Middle frontal gyrus (tissue), 1 donor: ENCODE data around the gene TNFSF13.

Experiments used
- DNase-seq: peaks from one replicate; pipeline ENCODE4 v3.0.0-alpha.2; 2015; ENCODE audit warnings: low spot score; ENCODE audit errors: extremely low spot score

Gene TNFSF13

GRCh38 chr17:7574176-7574953, 15.8 kb downstream of the TNFSF13 start:
- no peak for DNase-seq

- no peak for DNase-seq
Observed at GRCh38 chr17:7575481-7575883, 16.9 kb downstream of the TNFSF13 start.

GRCh38 chr17:7575959-7576358, 17.4 kb downstream of the TNFSF13 start:
- DNase-seq: no peak

GRCh38 chr17:7576432-7576937, 17.9 kb downstream of the TNFSF13 start:
- no peak for DNase-seq

GRCh38 chr17:7577327-7578199, 19.0 kb downstream of the TNFSF13 start:
- DNase-seq: no peak

GRCh38 chr17:7579001-7579833, 20.7 kb downstream of the TNFSF13 start, which contains the start of gene CD68:
TSS of gene CD68 (plus strand) at chr17:7579638. CDS start at chr17:7579678, 40 bp downstream.
- DNase-seq: no peak

GRCh38 chr17:7579834-7580603, 21.5 kb downstream of the TNFSF13 start:
- DNase-seq: no peak

GRCh38 chr17:7580604-7581575, 22.3 kb downstream of the TNFSF13 start:
- no peak for DNase-seq

- no peak for DNase-seq
Observed at GRCh38 chr17:7582396-7583252, 24.1 kb downstream of the TNFSF13 start.

GRCh38 chr17:7583253-7584109, 24.9 kb downstream of the TNFSF13 start, which contains the start of gene MPDU1:
TSS of gene MPDU1 (plus strand) at chr17:7583852. CDS start at chr17:7583863, 11 bp downstream.
- peak; percentile 90 for DNase-seq

GRCh38 chr17:7586673-7587419, 28.3 kb downstream of the TNFSF13 start:
- DNase-seq: no peak

GRCh38 chr17:7587420-7588151, 29.0 kb downstream of the TNFSF13 start:
- no peak for DNase-seq

- DNase-seq: no peak
Observed at GRCh38 chr17:7588553-7589203, 30.1 kb downstream of the TNFSF13 start.

- peak; percentile 80 for DNase-seq
Observed at GRCh38 chr17:7589204-7589868, 30.8 kb downstream of the TNFSF13 start.
